ENCODE measurements around the gene XCR1.
A peak's percentile ranks its signal among the peaks of the same experiment; 100 is the strongest.

The XCR1 gene

DNA sequence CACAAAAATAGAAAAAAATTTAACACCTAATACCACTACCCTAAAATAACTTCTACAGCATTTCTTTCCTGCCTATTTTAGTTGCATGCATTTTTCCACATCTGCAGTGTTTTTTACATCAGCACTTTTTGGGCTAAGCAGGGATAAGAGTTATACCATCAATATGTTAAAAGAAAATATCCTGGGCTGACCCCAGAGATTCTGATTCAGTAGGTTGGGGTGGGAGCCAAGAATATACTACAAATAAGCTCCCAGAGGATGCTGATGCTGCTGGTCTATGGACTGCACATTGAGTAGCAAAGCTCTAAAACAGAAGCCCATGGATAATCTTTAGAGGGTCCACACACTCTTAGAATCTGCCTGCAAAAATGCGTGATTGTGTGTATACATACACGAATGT is 46.5 kb downstream of the XCR1 start:
- DNase-seq = no peak

DNA sequence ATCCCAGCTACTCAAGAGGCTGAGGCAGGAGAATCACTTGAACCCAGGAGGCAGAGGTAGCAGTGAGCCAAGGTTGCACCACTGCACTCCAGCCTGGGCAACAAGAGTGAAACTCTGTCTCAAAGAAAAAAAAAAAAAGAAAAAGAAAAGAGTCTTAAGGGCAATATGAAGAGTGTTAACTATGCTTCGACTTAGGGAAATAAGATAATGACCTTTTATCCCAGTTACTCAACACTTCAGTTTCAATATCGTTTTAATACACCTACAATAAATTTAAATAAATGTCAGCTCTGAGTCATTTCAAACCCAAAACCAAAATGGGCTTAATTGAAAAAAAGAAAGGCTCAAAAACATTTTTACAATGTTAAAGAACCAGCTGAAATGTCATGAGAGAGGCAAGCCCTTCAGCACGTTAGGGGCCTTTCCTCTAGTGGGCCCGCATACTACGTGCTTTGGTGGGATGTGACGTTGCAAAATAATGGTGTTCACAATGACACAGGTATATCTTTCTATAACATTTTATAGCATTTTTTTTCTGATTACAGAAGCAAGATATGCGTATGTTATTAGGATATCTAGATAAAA is 47.0 kb downstream of the XCR1 start:
- DNase-seq = no peak

DNA sequence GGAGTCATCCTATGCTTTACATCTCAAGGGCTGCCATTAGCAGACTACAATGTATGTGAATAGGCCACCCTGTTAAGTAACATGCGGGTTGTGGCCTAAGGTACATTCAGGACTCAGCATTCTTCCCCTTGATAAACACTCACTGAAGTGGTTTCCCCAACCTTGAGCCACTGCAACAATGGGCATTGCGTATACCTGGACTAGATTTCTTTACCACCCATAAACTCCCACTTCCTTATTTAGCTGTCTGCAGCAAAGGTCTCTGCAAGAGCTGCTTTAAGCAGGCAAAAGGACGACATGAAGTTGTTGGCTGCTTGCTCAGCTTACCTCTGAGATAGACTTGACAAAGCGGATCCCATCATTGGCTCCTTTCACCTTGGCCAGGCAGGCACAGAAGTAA is 47.9 kb downstream of the XCR1 start:
- no peak for DNase-seq

DNA sequence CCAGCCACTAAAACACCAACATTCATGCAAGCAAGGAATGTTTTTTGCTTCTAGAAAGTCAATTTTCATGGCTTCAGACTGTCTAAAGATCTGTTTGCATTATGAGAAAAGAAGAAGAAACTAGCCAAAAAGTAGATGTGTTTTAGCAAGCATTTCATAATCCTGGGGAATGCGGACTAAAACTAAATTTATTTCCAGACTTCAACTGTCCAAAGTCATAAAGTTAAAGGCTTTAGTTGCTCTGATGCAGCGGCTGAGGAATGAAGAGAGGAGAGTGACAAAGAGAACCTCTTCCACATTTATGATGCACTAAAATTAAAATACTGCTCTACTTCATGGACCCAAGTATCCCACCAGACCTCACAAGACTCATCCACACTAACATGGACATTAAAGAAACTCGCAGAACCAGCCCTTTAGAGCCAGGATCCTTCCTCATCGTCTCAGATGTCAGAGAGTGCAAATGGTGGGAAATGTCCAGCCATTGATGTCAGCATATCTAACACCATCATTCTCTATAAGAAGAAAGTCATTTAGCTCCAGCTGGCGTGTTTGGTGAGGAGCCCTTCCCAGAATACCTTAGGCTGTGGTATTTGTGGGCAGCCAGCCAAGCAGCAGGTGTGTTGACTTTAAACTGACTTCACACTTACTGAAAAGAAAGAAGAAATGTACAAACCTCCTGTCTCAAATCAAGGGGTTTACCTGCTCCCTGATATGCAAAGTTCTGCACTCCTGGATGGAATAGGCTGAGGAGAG is 49.1 kb downstream of the XCR1 start:
- DNase-seq = peak; percentile 84

DNA sequence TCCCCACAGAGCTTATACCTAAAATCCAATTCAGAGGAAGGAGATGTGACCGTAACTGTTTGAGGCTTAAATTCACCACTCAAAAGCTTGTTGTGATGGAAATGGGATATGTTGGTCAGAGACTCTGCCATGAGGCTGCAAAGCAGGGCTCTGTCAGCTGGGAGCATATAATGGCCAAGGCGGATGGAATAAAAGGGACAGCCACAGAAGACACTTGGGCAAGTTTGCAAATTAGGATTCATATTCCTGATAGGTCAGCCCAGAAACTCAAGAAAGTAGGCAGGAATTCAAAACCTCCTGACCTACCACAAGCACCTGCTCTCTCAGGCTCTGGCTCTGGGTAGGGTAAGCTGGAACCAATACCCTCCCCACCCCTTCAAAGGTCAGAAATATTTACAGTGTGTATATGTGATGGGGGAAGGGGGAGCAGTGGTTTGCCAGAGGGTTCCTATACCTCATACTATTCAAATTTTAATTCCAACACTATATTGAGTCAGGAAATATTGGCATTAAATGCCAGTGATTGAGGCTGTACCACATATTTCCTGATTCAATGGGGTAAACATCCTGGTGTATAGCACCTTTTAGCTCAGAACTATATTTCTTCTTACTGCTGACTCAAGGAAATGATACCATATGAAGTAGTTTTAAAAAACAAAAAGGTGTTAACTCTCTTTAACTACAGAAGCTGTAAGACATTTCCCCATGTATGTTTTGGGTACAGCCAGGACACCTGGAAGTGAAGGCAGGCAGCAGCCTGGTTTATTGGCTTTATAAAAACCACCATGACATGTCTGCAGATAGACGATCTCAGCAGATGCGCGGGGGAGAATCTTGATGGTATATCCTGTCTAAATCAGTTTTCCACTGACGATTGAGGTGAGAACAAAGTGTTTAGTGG is 50.8 kb downstream of the XCR1 start:
- peak; percentile 43 for DNase-seq

DNA sequence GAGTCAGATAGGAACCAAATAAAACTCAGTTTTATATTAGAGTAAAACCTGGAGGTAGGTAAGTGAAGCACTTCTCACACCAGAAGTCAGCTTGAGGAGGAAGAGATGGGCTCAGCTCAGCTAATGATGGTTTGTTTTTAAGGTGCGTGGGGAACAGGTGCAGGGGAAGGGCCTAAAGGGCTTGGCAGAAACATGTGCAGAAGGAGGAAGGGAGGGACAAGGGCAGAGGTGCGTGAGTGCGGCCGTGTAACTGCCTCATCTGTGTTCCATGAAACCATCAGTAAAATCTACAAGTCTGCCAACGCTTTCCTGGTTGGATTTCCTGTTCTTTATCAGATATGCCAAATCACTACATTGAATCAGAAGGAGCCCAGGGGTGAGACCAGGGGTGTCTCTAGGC is 51.6 kb downstream of the XCR1 start:
- DNase-seq = no peak

DNA sequence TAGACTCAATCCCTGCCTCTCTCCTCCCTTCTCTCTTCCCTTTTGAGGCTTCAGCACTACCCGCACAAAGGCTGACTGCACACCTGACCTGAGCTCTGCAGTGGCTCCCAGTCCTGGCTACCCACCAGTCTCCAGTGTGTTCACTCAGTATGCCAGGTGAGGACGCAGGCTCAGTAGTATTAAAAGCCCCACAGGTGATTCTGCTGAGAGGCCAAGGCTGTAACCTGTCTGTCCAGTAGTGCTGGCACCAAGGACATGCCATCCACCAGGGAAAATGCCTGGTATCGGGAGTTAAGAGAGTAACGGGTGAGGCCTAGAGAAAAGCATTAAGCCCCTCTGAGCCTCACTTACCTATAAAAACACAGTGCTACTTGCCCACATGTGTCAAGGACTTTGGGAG is 52.6 kb downstream of the XCR1 start:
- no peak for DNase-seq

DNA sequence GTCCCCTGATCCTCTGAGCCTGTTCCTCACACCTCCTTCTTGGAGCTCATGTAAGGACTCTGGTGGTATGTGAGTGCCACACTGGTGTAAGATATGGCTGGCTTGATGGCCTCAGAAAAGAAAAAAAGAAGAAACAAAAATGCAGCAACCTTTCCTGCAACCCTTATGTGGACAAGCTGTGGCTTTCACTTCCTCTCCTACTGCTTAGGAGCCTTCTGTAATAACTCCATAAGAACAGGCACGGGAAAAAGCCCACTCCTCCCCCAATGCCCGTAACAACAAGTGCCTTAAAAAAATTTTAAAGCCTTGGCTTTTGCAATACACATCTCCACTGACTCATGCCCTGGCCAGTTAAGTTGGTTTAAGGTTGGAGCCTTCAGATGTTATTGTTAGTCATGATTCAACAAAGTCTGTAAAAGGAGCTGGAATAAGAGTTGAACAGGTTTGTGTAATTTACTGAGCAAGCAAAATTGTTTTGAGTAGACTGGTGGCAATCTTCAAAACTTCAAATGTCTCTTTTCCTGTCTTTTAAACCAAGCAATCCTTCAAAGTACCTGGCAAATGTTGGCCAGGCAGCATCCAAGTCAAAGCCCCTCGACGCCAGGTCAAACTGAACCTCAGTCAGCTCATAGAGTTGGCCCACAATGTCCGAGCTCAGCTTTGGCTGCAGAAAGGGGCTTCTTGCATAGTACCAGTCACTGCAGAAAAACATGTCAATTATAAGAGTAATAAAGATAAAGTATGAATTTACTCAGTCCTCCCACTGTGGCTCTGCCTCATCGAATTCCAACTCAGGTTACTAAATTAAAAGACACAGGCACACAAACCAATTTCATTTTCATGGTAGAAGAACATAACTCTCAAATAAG is 54.5 kb downstream of the XCR1 start:
- peak; percentile 39 for DNase-seq

DNA sequence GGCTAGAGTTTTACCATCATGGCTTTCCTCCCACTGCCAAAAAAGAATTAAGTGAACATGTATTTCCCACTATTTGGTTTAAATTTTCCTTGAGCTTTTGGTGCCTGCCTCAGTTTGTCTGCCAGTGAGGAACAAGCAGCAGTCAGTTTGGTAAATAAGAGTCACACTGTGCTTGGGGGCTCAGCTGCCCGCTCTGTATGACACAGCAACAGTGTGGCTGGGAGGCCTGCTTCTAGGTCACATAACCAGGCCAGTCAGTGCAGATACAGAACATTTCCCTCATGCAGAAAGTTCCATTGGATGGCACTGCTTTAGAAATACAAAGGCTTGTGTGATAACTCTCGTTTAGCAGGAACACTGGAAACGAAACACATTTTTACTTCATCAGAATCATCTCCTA is 57.3 kb downstream of the XCR1 start:
- no peak for DNase-seq

DNA sequence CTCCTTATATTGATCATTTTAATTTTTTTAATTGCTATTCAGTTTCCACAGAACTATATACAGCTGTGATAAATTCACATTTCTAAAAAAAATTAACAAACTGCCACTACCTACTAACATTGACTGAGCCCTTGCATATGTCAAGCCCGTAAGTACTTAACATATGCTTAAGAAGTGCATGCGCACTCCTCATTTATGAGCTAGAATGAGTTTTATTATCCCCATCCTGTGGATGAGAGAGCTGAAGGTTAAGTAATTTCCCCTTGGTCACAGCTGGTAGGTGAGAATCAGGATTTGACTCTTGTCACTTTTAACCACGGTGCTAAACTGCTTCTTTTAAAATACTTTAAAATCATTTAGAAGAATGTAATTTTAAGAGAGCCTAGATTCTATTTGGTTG is 58.2 kb downstream of the XCR1 start:
- no peak for DNase-seq

DNA sequence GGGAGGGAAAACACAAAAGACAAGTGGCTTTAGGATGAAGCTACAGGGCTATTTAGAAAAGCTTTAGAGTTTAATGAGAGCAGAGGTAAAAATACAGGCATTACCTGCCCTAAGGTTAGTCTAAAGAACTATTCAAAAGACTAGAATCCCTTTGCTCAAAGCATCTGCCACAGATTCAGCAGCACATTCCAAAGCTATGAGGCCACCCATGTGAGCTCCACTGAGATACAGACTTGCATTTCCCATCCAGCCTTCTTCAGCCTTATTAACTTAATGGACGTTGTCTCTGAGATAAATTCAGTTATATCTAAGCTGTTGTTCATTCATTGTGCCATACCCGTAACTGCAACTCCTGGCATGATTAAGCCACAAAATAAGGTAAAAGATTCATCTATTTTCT is 58.6 kb downstream of the XCR1 start:
- DNase-seq = no peak

DNA sequence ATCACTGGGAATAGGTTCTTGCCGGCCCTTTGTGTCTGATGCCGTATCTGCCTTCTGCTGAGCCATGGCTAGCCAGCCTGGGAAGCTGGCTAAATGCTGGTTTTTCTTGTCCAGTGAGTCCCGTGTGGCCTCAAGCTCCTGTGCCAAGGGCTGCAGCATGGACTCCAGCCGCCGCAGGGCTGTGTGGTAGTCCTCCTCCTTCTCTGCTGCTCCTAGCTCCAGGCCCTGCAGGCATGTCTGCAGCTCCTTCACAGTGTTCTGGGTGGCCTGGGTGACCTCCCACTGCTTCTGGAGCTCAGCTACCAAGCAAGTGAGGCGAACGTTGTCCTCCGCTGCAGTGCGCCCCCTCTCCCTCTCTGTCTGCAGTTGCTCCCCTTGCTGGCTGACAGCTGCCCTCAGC is 59.1 kb downstream of the XCR1 start:
- no peak for DNase-seq

DNA sequence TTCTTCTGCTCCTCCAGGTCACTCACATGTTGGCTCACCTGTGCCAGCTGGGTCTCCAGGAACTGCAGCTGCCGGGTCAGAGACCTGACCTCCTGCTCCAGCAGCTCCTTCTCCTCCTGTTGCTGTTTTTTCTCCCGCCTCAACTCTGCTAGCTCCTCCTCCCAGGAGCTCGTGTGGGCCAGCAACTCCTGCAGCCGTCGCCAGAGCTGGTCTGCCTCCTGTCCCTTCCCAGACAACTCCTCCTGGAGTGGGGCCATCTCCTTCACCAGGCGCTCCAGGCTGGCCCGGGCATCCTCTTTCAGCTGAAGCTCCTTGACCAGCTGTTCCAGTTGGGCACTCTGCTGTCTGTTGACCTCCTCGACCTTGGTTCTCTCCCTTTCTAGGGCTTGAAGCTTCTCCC is 59.6 kb downstream of the XCR1 start:
- no peak for DNase-seq
